IPS-15b (cell line): ENCODE data around the gene DYNLT2.
A peak's percentile ranks its signal among the peaks of the same experiment; 100 is the strongest.

ENCODE experiments used
- H3K27me3 ChIP-seq: one replicate; pipeline ENCODE4 v1.6.1; 2013; ENCODE audit warnings: low read length; ENCODE audit not compliant: control insufficient read depth, insufficient read depth
- H3K36me3 ChIP-seq: one replicate; pipeline ENCODE4 v1.6.1; 2013; ENCODE audit warnings: low read length; ENCODE audit not compliant: control insufficient read depth, insufficient read depth
- H3K4me1 ChIP-seq: one replicate; pipeline ENCODE4 v1.6.1; 2013; ENCODE audit warnings: mild to moderate bottlenecking, low read length; ENCODE audit not compliant: control insufficient read depth, insufficient read depth
- H3K4me3 ChIP-seq: one replicate; pipeline ENCODE4 v1.5.1; 2013; ENCODE audit warnings: low read depth, low read length
- H3K9ac ChIP-seq: one replicate; pipeline ENCODE4 v1.6.1; 2013; ENCODE audit warnings: low read depth, mild to moderate bottlenecking, low read length
- H3K9me3 ChIP-seq: one replicate; pipeline ENCODE4 v1.6.1; 2013; ENCODE audit warnings: mild to moderate bottlenecking, low read length; ENCODE audit not compliant: control insufficient read depth, insufficient read depth

Gene DYNLT2, protein sequence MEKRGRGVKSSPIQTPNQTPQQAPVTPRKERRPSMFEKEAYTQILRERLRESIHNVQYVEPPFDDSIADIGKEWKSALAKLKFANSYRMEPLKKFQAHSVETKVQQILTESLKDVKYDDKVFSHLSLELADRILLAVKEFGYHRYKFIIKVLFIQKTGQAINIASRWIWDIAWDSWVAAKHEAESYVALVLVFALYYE

DNA sequence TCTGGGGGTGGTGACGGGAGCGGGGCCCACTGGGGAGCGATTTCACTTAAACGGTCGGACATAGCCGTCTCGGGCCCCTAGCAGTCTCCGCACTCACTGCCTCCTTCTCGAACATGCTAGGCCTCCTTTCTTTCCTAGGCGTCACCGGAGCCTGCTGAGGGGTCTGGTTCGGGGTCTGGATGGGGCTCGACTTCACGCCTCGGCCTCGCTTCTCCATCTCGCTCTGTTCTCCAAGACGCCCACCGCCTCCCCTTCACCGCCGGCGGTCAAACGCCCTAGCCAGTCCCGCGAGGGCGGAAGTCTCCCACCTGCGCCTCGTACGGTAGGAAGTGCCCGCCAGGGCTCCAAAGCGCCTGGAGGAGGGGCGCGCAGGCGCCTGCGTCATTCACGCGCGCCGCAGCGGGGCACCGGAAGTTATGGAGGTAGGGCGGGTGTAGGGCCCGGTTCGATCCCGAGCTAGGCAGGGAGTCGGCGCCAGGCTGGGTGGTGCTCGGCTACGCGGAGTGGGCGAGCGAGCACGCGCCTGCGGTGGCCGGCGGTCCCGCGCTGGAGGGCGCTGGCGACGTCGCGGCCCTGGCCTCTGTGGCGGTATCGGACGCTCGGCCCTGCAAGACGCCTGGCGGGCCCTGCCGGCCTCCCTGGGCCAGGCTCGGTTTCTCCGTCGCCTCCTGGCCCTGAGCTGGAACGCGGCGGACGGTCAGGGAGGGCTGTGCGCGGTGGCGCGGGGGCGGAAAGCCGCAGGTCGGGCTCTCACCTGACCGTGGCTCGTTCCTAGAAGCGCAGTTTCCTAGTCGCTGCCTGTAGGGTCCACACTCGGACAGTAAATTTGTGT, at the start of gene DYNLT2, which contains the start of gene ERMARD:
TSS of gene DYNLT2 (minus strand) at position 331 of the 832 bp plus-strand sequence. CDS start at position 217, 114 bp downstream.
TSS of gene ERMARD (plus strand) at position 381 of the 832 bp plus-strand sequence. CDS start at position 417, 36 bp downstream.
- no peaks in the 10 kb centered on the region for H3K27me3 ChIP-seq
- no peaks in the 10 kb centered on the region for H3K9me3 ChIP-seq
- peaks cover 18% of the 10 kb centered on the region for H3K4me1 ChIP-seq
- H3K4me3 ChIP-seq, result peak within 1 kb of the TSS; percentile 95
- peak within 1 kb of the TSS; percentile 96 for H3K9ac ChIP-seq
- H3K36me3 ChIP-seq, result no peaks in the 10 kb centered on the region

DNA sequence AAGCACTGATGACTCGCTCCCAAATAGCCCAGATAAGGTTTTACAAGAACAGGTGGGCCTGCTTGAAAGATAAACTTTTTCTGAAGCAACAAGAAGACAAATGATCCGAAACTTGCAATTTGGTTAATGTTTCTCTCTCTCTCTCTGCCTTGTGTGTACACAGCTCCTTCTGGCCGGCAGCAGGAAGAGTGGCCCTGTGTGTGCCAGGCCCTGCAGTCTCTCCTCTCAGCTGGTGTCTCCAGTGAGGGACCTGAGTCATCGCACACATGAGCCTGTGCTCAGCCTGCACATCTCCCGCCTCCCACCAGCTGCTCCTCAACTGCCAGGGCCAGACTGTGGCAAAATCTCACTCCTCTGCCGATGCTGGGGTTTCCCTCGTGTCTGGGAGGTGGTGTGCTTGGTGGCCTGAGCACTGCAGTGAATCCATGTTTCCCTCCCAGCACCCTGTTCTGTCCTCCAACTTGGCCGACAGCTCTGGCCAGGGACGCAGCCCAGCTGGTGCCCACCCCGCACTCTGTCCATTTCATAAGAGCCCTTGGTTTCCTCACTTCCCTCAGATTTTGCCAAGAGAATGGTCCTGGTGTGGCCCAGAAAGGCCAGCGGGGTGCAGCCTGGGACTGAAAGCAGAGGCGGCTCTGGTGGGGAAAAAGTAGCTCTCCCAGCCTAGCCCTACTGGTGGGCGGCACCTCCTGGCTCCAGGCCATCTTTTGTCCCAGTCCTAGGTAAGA, 49.5 kb upstream of the DYNLT2 start:
- no peak overlapping the region for H3K9ac ChIP-seq
- no peaks in the 10 kb centered on the region for H3K4me1 ChIP-seq
- no peak overlapping the region for H3K4me3 ChIP-seq
- no peaks in the 10 kb centered on the region for H3K36me3 ChIP-seq
- H3K9me3 ChIP-seq, result no peaks in the 10 kb centered on the region
- H3K27me3 ChIP-seq, result peaks cover 2% of the 10 kb centered on the region

DNA sequence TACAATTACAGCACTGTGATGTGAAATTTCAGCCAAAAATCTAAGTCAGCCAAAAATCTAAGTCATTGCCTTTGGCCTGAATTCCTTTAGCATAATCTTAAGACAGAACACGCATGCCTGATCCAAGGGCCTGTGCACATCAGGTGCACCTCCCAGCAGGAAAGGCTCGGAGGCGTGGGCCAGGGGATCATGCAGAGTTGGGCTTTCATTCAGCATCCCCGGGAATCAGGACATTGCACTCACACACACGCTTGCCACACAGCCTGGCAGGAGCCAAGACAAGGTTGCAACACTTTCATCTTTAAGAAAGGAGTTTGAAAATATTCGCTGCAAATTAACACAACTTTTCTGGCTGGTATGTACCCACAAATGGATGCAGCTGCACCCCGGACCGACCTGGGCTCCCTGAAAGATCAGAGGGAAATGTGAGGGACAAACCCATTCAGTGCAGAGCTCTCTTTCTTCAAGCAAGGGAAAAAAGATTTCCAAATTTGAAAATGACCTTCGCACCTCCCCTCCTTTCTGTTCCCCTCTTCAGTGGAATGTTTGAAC, 48.8 kb upstream of the DYNLT2 start:
- no peaks in the 10 kb centered on the region for H3K4me1 ChIP-seq
- H3K36me3 ChIP-seq, result no peaks in the 10 kb centered on the region
- H3K4me3 ChIP-seq, result no peak overlapping the region
- no peak overlapping the region for H3K9ac ChIP-seq
- peaks cover 2% of the 10 kb centered on the region for H3K27me3 ChIP-seq
- no peaks in the 10 kb centered on the region for H3K9me3 ChIP-seq

DNA sequence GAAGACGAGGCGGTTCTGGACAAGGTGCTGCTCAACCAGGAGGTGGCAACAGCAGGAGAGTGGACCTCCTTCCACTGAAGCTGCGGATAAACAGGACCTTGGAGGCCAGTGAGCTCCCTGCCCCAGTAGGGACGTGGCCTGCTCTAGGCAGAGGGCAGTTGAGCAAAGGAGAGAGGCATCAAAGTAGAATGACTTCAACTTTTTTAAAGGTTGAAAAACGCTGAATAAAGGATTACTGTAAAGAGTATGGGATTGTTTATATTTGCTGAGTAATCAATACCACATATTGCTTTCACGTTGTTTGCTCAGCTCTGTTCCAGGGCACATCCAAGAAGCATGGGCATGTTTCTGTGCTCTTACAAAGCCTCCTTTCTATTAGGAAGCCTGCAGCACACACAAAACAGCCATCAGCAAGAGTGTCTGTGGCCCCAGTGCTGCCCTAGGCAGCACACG, 48.1 kb upstream of the DYNLT2 start:
- Histone ChIP-seq H3K4me3 (no peak overlapping the region), H3K9ac (no peak overlapping the region), H3K36me3 (no peaks in the 10 kb centered on the region), H3K4me1 (no peaks in the 10 kb centered on the region), H3K9me3 (no peaks in the 10 kb centered on the region), H3K27me3 (peaks cover 2% of the 10 kb centered on the region)

DNA sequence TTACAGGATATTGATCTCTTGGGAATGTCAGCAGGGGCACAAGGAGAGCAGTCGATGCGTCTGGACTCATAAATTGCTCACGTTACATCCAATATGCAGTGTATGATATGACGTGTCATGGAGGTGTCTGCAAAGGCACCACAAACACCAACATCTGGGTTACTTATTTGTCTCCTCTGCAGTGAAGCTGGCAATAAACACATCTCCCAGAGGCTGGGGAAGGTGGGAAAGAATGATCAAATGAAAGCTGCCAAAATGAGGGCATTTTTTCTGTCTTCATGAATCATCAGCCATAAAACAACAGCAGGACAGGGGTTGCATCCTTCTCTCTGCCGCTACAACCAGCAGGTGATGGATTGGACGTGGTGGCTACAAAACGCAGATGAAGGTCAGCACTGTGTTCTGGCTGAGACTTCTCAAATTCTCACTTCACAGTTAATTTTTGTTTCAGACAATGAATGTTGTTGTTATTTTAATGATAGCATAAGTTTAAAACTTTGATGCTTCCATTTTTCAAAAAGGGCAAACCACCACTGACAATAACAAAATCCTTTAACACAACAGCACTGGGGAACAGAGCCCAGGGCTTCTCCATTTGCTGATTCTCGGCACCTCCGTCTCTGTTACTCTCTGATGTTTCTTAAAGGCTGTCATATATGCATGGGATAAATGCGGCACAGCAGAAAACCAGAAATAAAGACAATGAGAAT, 47.5 kb upstream of the DYNLT2 start:
- no peaks in the 10 kb centered on the region for H3K4me1 ChIP-seq
- no peak overlapping the region for H3K9ac ChIP-seq
- no peak overlapping the region for H3K4me3 ChIP-seq
- no peaks in the 10 kb centered on the region for H3K36me3 ChIP-seq
- peaks cover 2% of the 10 kb centered on the region for H3K27me3 ChIP-seq
- H3K9me3 ChIP-seq, result no peaks in the 10 kb centered on the region

DNA sequence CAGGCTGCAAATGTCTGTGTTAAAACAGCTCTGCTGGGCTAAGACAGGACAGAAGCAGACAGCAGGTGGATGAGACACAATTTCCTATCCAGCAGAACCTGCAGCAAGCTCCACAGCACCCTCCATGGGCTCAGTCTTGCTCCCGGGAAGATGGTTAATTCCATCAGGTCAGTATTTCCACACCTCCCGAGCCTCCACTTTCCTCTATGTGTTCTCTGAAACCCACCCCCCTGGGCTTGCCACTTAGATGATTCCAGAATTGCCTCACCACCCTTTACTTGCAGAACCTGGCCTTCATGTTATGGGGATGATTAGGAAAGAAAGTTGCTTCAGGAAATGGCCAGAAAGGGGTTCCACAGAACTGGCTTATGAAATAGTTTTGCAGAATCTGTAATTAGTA, 43.8 kb upstream of the DYNLT2 start:
- Histone ChIP-seq H3K4me3 (no peak overlapping the region), H3K36me3 (no peaks in the 10 kb centered on the region), H3K27me3 (peaks cover 13% of the 10 kb centered on the region), H3K9me3 (no peaks in the 10 kb centered on the region), H3K9ac (no peak overlapping the region), H3K4me1 (no peaks in the 10 kb centered on the region)

DNA sequence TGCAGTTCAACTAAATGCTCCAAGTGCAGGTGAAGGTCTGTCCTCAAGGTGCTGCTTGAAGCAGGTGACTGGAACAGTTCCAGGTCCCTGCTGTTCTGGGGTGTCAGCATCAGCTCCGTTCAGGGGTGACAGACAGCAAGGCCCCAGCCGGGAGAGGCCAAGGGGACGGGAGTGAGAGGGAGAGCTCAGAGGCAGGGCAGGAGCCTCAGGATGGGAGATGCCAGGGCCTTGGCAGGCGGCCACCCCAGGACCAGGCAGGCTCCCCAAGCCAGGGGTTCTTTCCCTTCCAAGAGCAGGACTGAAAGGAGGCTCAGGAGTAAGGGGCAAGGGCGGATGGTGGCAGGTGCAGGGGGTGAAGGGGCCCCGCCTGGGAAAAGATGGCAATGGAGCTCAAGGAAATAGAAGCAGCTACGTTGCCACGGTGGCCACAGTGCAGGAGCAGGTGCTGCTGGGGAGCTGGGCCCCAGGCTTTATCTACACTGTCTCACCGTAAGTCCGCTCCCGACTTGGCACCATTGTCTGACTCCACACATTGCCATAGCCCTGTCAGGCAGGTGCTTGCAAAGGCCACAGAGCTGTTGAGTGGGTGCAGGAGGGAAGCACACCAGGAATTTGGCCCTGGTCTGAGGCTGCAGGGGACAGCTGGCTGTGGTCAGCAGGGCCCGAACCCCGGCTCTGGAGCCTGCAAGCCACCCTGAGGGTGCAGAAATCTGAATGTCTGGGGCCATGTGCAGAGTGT, 43.1 kb upstream of the DYNLT2 start:
- H3K27me3 ChIP-seq, result peaks cover 15% of the 10 kb centered on the region
- H3K9ac ChIP-seq, result no peak overlapping the region
- H3K4me1 ChIP-seq, result no peaks in the 10 kb centered on the region

DNA sequence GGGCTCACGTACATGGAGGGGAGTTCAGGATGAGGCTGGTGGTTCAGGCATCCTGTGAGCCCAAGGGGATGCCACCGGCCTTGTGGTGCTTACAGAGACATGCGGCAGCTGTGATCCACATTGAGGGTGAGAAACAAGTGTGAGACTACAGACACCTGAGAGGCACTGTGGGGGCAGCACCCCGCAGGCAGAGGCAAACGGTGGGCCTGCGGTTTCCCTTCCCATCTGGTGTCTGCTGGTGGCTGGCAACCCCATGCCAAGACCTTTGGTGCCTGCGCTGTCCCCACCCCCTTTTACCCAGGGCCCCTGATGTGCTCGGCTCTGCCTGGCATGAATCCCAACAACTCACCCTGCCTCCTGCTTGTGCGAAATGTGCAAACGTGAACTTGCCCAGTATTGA, 42.0 kb upstream of the DYNLT2 start:
- no peaks in the 10 kb centered on the region for H3K9me3 ChIP-seq
- peaks cover 16% of the 10 kb centered on the region for H3K27me3 ChIP-seq
- no peak overlapping the region for H3K9ac ChIP-seq
- no peaks in the 10 kb centered on the region for H3K36me3 ChIP-seq
- H3K4me3 ChIP-seq, result no peak overlapping the region
- H3K4me1 ChIP-seq, result no peaks in the 10 kb centered on the region

More for the DNA sequence above, 43.1 kb upstream of the DYNLT2 start:
- Histone ChIP-seq H3K4me3 (no peak overlapping the region), H3K36me3 (no peaks in the 10 kb centered on the region), H3K9me3 (no peaks in the 10 kb centered on the region)

DNA sequence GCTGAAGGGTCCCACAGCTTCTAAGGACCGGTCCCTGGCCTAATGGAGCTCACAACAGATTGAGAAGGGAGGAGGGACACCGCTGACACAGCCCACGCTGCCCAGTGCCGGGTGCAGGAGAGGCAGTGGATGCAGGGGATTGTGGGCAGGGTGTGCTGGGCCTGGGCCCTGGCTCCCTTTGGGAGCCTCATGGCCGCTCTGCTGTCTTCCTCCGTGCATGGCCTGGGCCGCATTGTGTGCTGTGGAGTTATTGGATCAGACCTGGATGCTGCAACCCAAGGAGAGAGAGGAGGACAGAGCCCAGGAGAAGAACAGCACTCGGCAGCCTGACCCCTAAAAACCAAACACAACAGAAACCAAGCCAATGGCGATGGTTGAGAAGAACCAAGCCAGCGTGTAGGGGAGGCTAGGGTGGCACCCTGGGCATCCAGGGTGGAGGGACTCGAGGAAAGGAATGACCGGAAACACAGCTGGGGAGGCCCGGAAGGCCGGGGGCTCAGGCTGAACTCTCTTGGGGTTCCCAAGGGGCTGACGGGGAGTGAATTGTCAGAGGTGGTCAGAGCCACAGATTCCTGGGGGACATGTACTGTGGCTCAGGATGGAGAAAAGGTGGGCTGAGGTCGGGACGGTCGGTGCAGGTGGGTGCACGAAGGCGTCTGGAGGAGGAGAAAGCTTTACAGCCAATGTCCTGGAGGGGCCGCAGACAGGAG, 41.1 kb upstream of the DYNLT2 start:
- peaks cover 16% of the 10 kb centered on the region for H3K27me3 ChIP-seq
- H3K9me3 ChIP-seq, result no peaks in the 10 kb centered on the region
- H3K4me3 ChIP-seq, result no peak overlapping the region
- no peak overlapping the region for H3K9ac ChIP-seq
- H3K36me3 ChIP-seq, result no peaks in the 10 kb centered on the region
- no peaks in the 10 kb centered on the region for H3K4me1 ChIP-seq

DNA sequence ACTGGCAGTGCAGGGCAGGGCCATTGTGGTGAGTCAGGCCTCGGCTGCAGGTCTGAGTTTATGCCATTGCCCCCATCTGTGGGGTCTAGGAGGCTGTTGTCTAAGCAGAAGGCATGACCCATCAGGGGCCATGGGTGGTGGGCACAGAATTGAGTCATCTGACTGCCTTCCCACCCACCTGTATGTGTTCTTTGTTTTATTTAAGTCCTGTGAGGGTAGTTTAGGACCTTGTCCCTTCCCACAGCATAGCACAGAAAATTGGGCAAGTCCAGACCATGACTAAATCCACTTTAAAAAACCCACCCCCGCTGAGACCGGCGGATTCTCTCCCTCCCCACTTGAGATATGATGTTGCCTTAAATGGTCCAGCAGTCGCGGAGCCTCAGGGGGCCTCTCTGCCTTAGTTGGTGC, 40.4 kb upstream of the DYNLT2 start:
- Histone ChIP-seq H3K4me1 (no peaks in the 10 kb centered on the region), H3K36me3 (no peaks in the 10 kb centered on the region), H3K9me3 (no peaks in the 10 kb centered on the region), H3K4me3 (no peak overlapping the region), H3K27me3 (peaks cover 16% of the 10 kb centered on the region), H3K9ac (no peak overlapping the region)
